HepG2 (cell line): Measurements from ENCODE around the gene CCDC34. TPM values are rescaled to one million over a fixed set of nuclear protein-coding genes. Genes with fewer than 3 reads are reported as not detected.
A peak's percentile ranks its signal among the peaks of the same experiment; 100 is the strongest.

Experiments used
- CHD4 ChIP-seq: fragments of 200-600 bp; sonication (generic); IDR thresholded peaks from 2 replicates; pipeline ENCODE4 v1.7.0; 2017; ENCODE audit warnings: mild to moderate bottlenecking, low read length, borderline replicate concordance
- NFIC ChIP-seq: IDR thresholded peaks from 2 replicates; pipeline ENCODE4 v1.6.1; 2012; ENCODE audit warnings: mild to moderate bottlenecking, low read length, inconsistent platforms
- NFKB2 ChIP-seq: sonication (generic); formaldehyde crosslinking; IDR thresholded peaks from 2 replicates; pipeline ENCODE4 v1.4.0; 2020; ENCODE audit warnings: missing genetic modification reagents, borderline replicate concordance
- PITX1 ChIP-seq: sonication (generic); formaldehyde crosslinking; IDR thresholded peaks from 2 replicates; pipeline ENCODE4 v1.5.1; 2020; ENCODE audit warnings: mild to moderate bottlenecking, missing genetic modification reagents
- ZBTB7A ChIP-seq: sonication (generic); formaldehyde crosslinking; IDR thresholded peaks from 2 replicates; pipeline ENCODE4 v1.8.0; 2022; ENCODE audit warnings: mild to moderate bottlenecking, missing genetic modification reagents
- ZFP36L1 ChIP-seq: sonication (generic); formaldehyde crosslinking; IDR thresholded peaks from 2 replicates; pipeline ENCODE4 v1.8.0; 2022; ENCODE audit warnings: mild to moderate bottlenecking, missing genetic modification reagents, moderate library complexity
- ZMYM3 ChIP-seq: sonication (generic); formaldehyde crosslinking; IDR thresholded peaks from 2 replicates; pipeline ENCODE4 v1.5.1; 2020; ENCODE audit warnings: mild to moderate bottlenecking, missing genetic modification reagents
- ZSCAN29 ChIP-seq: sonication (generic); formaldehyde crosslinking; conservative IDR thresholded peaks from 2 replicates; pipeline ENCODE4 v1.4.0; 2020; ENCODE audit warnings: mild to moderate bottlenecking, missing genetic modification reagents
- polyA plus RNA-seq, 8 experiments: library from polyadenylated mRNA; depleted of rRNA in 3 of 8; stranded (reverse) in 7 of 8; unstranded in 1 of 8; fragments of >200 nt; fragmentation: Illumina TruSeq in 4 of 8; extraction: Trizol in 4 of 8; gene quantifications; 2 replicates each; pipeline versions ENCODE4 v1.2.1 to v1.2.3, GENCODE V29; 2011 to 2016; ENCODE audit warnings: low read depth in 4 of 8, missing spikeins in 1 of 8, mixed read lengths in 1 of 8; ENCODE audit not compliant: insufficient read depth in 1 of 8
- total RNA-seq, 5 experiments: library from RNA; depleted of rRNA; stranded (reverse); fragments of >200 nt; fragmentation: Illumina TruSeq; extraction: Trizol; gene quantifications; 2 replicates each; pipeline ENCODE4 v1.2.3, GENCODE V29; 2016; ENCODE audit warnings: low read depth in 1 of 5
- TF ChIP-seq, protein P1 (sequence below): IDR thresholded peaks from 2 replicates; pipeline ENCODE4 v1.6.1; 2016; ENCODE audit warnings: low read depth, borderline replicate concordance
- TF ChIP-seq, protein P2 (sequence below): sonication (generic); formaldehyde crosslinking; IDR thresholded peaks from 2 replicates; pipeline ENCODE4 v1.4.0; 2020; ENCODE audit warnings: low read depth, missing genetic modification reagents
- TF ChIP-seq, protein P3 (sequence below): sonication (generic); formaldehyde crosslinking; conservative IDR thresholded peaks from 2 replicates; pipeline ENCODE4 v1.4.0; 2020; ENCODE audit warnings: missing genetic modification reagents
- TF ChIP-seq, protein P4 (sequence below): sonication (generic); formaldehyde crosslinking; IDR thresholded peaks from 2 replicates; pipeline ENCODE4 v1.5.1; 2020; ENCODE audit warnings: mild to moderate bottlenecking, missing genetic modification reagents, borderline replicate concordance
- TF ChIP-seq, protein P5 (sequence below), 2 experiments: sonication (generic) in 1 of 2; formaldehyde crosslinking in 1 of 2; IDR thresholded peaks; 2 replicates each; pipeline versions ENCODE4 v1.5.1 to v1.6.1; 2011 to 2020; ENCODE audit warnings: borderline replicate concordance in 1 of 2, low read depth in 1 of 2, low read length in 1 of 2, mild to moderate bottlenecking in 1 of 2, missing genetic modification reagents in 1 of 2, moderate library complexity in 1 of 2

CCDC34 gene
- total and polyA plus RNA-seq, 2 of the 13 experiments (the other 11 are each of a cell fraction or from before 2014, with no cell fraction given) = 7.6 to 34.3 TPM

DNA sequence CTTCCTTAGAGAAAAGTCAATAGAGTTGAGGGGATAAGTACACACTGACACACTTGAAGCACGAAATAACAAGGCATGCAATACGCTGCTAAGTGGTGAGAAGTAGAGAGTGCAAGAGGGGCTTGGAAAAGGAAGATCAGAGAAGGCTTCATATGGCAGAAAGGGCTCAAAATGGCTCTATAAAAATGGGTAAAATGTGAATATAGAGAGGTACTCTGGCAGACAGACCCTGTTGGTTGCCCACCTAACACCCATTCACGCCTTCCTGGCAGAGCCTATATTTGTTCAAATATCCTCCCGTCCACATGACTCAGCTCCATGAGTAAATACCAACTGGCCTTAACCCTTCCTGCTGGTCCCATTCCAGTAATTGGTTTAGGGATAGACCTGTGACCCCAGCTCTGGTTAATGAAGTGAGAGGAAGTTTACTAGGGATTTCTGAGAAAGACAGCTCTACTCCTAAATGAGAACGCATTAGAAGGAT, 38.9 kb upstream of the CCDC34 start (continued):
- TF ChIP-seq CHD4 (0 out of 2 replicates have a peak, but pooled peaks have one; percentile 55), PITX1 (peak; percentile 92), ZMYM3 (CRISPR knock-in tag) (peak; percentile 18; the same call in 1 of the 2 replicates), NFIC (peak; percentile 85; the same call in 1 of the 2 replicates), ZFP36L1 (no peak), ZBTB7A (peak; percentile 19; the same call in 1 of the 2 replicates), ZSCAN29 (CRISPR knock-in tag) (0 out of 2 replicates have a peak, but pooled peaks have one; percentile 32), NFKB2 (no peak)
- TF ChIP-seq, protein P1, sequence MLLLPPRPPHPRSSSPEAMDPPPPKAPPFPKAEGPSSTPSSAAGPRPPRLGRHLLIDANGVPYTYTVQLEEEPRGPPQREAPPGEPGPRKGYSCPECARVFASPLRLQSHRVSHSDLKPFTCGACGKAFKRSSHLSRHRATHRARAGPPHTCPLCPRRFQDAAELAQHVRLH (CRISPR knock-in tag) = 0 out of 2 replicates have a peak, but pooled peaks have one; percentile 60
- TF ChIP-seq, protein P2, sequence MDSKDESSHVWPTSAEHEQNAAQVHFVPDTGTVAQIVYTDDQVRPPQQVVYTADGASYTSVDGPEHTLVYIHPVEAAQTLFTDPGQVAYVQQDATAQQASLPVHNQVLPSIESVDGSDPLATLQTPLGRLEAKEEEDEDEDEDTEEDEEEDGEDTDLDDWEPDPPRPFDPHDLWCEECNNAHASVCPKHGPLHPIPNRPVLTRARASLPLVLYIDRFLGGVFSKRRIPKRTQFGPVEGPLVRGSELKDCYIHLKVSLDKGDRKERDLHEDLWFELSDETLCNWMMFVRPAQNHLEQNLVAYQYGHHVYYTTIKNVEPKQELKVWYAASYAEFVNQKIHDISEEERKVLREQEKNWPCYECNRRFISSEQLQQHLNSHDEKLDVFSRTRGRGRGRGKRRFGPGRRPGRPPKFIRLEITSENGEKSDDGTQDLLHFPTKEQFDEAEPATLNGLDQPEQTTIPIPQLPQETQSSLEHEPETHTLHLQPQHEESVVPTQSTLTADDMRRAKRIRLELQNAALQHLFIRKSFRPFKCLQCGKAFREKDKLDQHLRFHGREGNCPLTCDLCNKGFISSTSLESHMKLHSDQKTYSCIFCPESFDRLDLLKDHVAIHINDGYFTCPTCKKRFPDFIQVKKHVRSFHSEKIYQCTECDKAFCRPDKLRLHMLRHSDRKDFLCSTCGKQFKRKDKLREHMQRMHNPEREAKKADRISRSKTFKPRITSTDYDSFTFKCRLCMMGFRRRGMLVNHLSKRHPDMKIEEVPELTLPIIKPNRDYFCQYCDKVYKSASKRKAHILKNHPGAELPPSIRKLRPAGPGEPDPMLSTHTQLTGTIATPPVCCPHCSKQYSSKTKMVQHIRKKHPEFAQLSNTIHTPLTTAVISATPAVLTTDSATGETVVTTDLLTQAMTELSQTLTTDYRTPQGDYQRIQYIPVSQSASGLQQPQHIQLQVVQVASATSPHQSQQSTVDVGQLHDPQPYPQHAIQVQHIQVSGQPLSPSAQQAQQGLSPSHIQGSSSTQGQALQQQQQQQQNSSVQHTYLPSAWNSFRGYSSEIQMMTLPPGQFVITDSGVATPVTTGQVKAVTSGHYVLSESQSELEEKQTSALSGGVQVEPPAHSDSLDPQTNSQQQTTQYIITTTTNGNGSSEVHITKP (CRISPR knock-in tag) = peak; percentile 31; the same call in 1 of the 2 replicates
- TF ChIP-seq, protein P3, sequence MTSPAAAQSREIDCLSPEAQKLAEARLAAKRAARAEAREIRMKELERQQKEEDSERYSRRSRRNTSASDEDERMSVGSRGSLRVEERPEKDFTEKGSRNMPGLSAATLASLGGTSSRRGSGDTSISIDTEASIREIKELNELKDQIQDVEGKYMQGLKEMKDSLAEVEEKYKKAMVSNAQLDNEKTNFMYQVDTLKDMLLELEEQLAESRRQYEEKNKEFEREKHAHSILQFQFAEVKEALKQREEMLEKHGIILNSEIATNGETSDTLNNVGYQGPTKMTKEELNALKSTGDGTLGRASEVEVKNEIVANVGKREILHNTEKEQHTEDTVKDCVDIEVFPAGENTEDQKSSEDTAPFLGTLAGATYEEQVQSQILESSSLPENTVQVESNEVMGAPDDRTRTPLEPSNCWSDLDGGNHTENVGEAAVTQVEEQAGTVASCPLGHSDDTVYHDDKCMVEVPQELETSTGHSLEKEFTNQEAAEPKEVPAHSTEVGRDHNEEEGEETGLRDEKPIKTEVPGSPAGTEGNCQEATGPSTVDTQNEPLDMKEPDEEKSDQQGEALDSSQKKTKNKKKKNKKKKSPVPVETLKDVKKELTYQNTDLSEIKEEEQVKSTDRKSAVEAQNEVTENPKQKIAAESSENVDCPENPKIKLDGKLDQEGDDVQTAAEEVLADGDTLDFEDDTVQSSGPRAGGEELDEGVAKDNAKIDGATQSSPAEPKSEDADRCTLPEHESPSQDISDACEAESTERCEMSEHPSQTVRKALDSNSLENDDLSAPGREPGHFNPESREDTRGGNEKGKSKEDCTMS (CRISPR knock-in tag) = no peak
- TF ChIP-seq, protein P4, sequence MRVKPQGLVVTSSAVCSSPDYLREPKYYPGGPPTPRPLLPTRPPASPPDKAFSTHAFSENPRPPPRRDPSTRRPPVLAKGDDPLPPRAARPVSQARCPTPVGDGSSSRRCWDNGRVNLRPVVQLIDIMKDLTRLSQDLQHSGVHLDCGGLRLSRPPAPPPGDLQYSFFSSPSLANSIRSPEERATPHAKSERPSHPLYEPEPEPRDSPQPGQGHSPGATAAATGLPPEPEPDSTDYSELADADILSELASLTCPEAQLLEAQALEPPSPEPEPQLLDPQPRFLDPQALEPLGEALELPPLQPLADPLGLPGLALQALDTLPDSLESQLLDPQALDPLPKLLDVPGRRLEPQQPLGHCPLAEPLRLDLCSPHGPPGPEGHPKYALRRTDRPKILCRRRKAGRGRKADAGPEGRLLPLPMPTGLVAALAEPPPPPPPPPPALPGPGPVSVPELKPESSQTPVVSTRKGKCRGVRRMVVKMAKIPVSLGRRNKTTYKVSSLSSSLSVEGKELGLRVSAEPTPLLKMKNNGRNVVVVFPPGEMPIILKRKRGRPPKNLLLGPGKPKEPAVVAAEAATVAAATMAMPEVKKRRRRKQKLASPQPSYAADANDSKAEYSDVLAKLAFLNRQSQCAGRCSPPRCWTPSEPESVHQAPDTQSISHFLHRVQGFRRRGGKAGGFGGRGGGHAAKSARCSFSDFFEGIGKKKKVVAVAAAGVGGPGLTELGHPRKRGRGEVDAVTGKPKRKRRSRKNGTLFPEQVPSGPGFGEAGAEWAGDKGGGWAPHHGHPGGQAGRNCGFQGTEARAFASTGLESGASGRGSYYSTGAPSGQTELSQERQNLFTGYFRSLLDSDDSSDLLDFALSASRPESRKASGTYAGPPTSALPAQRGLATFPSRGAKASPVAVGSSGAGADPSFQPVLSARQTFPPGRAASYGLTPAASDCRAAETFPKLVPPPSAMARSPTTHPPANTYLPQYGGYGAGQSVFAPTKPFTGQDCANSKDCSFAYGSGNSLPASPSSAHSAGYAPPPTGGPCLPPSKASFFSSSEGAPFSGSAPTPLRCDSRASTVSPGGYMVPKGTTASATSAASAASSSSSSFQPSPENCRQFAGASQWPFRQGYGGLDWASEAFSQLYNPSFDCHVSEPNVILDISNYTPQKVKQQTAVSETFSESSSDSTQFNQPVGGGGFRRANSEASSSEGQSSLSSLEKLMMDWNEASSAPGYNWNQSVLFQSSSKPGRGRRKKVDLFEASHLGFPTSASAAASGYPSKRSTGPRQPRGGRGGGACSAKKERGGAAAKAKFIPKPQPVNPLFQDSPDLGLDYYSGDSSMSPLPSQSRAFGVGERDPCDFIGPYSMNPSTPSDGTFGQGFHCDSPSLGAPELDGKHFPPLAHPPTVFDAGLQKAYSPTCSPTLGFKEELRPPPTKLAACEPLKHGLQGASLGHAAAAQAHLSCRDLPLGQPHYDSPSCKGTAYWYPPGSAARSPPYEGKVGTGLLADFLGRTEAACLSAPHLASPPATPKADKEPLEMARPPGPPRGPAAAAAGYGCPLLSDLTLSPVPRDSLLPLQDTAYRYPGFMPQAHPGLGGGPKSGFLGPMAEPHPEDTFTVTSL (CRISPR knock-in tag) = peak; percentile 92; the same call in 1 of the 2 replicates
- TF ChIP-seq, protein P5, sequence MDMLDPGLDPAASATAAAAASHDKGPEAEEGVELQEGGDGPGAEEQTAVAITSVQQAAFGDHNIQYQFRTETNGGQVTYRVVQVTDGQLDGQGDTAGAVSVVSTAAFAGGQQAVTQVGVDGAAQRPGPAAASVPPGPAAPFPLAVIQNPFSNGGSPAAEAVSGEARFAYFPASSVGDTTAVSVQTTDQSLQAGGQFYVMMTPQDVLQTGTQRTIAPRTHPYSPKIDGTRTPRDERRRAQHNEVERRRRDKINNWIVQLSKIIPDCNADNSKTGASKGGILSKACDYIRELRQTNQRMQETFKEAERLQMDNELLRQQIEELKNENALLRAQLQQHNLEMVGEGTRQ (IDR thresholded peaks at IDR 0.05; ENCODE audit: low read depth, low read length) = no peak
- TF ChIP-seq, protein P5 (CRISPR knock-in tag; IDR thresholded peaks at IDR 0.05; ENCODE audit: borderline replicate concordance) = no peak
